Stimulated activated CD4-positive, alpha-beta T cell treated with anti-CD3 and anti-CD28 coated beads, Interleukin-1b, Interleukin-23, amount 100 ng/mL, for 24 hours (primary cell): ENCODE results near the gene RACK1.

ENCODE experiments used
- DNase-seq, 4 experiments: peaks; one replicate each; pipeline ENCODE4 v3.0.0-alpha.2; 2020; ENCODE audit warnings: low read depth in 4 of 4, low spot score in 1 of 4

RACK1 gene

GRCh38 chr5:181198905-181199519 lies 44.7 kb downstream of the RACK1 start:
- no peak for DNase-seq

DNA sequence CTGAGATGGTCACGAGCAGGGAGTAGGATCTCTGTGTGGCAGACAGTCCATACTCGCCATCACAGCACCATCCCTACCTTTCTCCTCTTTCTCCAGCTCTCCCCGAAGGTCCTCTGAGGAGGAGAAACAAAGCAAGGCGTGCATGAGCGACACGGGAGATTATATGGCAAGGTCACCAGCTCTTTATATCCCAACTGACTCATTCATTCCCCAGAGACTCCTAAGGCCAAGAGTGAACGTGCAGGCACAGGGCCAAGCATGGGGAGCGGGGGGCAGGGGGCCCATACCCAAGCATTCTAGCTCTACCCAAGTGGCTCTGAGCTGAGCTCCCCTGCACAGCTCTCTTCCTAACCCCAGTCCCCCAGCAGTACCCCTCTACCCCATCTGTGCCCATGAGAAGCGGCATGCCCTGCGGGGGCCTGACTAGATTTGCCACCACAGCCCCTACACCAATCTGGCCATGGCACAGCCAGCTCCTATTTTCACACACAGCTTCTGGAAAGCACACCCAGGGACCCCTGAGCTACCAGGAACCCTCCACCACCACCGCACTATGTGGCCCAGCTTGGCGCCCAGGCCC lies 45.5 kb downstream of the RACK1 start:
- DNase-seq = no peak

DNA sequence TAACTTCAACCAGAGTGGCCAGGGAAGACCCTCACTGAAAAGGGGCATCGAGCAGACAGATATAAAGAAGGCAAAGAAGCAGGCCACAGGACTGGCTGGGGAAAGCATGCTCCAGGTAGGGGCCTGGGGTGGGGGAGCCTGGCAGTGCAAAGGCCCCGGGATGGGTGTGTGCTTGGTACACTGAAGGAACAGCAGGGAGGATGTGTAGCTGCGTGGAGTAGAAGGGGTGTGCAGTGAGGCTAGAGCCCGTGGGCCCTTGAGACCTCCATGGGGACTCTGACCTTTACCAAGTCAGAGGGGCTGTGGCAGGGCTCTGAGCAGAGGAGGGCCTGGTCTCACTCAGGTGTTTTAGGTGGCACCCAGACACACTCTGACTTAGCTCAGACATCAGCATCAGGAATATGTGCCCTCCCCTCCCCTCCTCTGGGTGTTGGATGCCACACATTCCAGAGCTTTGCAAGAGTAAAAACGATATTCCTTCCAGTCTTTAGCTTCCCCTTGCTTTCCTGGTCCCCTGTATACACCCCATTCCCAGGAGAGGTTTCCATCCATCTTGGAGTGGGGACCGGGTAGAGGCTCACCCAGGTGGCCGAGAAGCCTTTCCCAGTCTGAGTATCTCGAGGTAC lies 46.3 kb downstream of the RACK1 start:
- DNase-seq = no peak

- no peak for DNase-seq
These were observed 48.4 kb downstream of the RACK1 start for GRCh38 chr5:181195249-181195761.

- DNase-seq = no peak
These were observed 49.0 kb downstream of the RACK1 start for GRCh38 chr5:181194489-181195248.

DNA sequence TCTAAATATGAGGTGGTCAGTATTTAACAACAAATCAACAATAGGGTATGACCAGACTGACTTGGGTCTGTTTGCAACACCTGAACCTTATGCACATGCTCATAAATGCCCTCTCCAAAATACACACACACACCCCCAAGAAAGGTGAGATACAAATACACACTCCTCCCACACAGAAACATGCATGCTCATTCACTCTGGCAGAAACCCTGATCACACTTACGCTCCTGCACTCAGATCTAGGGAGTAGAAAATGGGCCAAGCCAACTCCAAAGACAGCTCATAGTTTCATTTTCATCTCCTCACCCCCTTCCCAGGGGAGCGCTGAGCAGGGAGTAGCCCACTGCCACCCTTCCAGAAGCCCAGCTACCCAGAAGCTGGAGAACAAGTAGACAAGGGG lies 50.0 kb downstream of the RACK1 start:
- DNase-seq = no peak

DNA sequence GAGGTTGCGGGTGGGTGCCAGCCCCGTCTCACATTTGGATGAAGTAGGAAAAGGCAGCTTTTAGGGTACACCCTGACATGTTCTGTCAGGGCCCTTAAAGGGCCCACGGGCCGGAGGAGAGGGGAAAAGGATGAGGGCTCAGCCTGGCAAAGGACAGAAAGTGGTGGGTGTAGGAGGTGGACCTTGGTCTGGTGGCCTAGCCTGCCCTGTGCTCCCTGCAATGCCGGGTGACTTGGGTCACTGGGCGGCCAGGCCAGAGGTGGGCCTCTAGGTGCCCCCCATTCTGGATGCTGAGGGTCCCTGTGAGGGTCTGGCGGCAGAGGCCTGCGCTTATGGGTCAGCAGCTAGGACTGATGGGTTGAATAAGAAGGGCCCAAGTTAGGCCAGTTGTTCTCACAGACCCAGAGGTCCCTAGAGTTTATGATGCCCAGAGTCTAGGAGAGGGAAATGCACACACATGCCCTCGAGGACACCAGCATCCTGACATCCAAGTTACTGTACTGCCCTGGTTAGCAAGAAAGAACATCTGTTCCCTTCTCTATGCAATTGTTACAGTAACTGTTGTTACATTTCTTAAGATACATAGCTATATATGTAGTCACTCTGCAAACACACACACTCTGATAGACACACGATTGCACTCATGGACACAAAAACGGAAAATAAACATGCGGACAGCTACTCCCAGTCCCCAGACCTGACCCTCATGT lies 51.2 kb downstream of the RACK1 start:
- no peak for DNase-seq

GRCh38 chr5:181191526-181192336 lies 52.0 kb downstream of the RACK1 start:
- DNase-seq = peak; percentile 83 to 95 (median 88)

- peak in 1 of 4 experiments; percentile 42 for DNase-seq
These were observed 52.8 kb downstream of the RACK1 start for GRCh38 chr5:181190711-181191525.

GRCh38 chr5:181189962-181190710 lies 53.6 kb downstream of the RACK1 start:
- DNase-seq = no peak

- DNase-seq = peak in 3 of 4 experiments; percentile 24 to 41 (median 32)
These were observed 54.2 kb downstream of the RACK1 start for GRCh38 chr5:181189363-181189961.

- DNase-seq = peak; percentile 65 to 80 (median 70)
These were observed 54.9 kb downstream of the RACK1 start for GRCh38 chr5:181188700-181189362.

DNA sequence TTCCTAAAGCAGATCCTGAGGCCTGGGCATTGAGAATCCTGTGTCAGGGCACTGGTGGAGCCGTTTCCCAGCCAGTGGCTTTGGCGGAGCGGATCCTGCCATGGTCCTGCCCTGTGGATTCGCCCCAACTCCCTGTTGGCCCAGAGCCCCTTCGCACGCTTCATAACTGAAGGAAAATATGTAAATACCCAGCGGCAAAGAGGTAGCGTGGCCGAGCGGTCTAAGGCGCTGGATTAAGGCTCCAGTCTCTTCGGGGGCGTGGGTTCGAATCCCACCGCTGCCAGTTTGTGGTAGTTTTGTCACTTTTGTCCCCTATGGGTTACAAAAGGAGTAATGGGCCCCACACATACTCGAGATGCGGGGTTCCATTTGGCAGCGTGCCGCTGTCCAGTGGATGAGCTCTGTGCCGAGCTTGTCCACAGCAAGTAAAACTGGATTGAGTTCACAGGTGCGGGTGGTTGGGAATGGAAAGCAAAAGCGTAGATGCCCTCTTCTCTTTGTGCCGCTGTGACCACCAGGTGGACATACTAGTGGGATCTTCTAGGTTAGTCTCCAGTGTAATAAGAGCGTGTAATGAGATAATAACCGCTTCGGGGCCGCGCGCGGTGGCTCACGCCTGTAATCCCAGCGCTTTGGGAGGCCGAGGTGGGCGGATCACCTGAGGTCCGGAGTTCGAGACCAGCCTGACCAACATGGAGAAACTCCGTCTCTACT lies 56.0 kb downstream of the RACK1 start:
- peak; percentile 19 to 72 (median 56) for DNase-seq

- no peak for DNase-seq
These were observed 56.7 kb downstream of the RACK1 start for GRCh38 chr5:181186986-181187499.
